Activated naive CD8-positive, alpha-beta T cell (primary cell): ENCODE data around the gene SLC35A2.

ENCODE experiments used
- H3K27ac Mint-ChIP-seq: one replicate; pipeline ENCODE4 v1.8.0; 2021; ENCODE audit warnings: mixed read lengths
- H3K27me3 Mint-ChIP-seq: one replicate; pipeline ENCODE4 v1.8.0; 2021; ENCODE audit warnings: mixed read lengths
- H3K36me3 Mint-ChIP-seq: one replicate; pipeline ENCODE4 v1.8.0; 2021; ENCODE audit warnings: mixed read lengths
- H3K4me1 Mint-ChIP-seq: one replicate; pipeline ENCODE4 v1.8.0; 2021; ENCODE audit warnings: low read depth, mixed read lengths
- H3K4me3 Mint-ChIP-seq: one replicate; pipeline ENCODE4 v1.8.0; 2021; ENCODE audit warnings: mild to moderate bottlenecking, mixed read lengths
- H3K9me3 Mint-ChIP-seq: one replicate; pipeline ENCODE4 v1.8.0; 2021; ENCODE audit warnings: low read depth, mixed read lengths

The SLC35A2 gene

DNA sequence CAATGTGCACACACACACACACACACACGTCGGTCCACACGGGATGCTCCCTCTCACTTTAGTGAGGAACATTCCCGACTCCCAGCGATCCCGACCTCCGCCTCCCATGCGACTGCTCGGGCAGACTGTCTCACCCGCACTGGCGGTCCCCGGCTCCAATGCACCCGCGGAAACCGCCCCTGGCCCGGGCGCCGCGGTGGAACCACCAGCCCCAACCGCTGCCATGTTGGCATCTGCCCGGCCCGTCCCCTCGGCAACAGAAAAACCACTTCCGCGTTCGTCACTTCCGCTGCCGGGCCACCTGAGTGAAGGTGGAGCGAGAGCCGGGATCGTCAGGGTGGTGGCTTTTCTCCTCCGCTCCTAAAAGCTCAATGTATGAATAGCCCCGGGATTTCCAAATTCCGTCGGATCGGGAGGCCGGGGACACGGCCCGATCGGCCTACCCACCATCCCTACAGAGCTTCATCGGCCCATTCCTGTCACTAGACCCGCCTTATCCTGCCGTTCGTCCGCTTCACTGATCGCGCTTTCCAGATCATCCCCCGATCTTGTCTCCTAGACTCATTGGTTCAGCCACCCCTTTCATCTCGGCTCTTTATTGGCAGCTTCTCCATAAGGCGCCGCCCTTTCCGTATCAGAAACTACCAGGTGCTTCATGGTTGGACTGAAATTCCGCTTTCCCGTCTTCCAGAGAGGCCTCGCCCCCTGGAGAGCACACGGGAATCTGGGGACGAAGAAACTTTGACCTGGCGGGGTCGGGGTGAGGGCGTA is at the start of gene SLC35A2:
Gene SLC35A2, minus strand, starts transcription at position 235 of the 771 bp plus-strand sequence. Its CDS starts 10 bp downstream, at position 225.
- Mint-ChIP-seq H3K36me3 (no peaks in the 10 kb centered on the region), H3K27ac (peak within 1 kb of the TSS; percentile 93), H3K27me3 (no peaks in the 10 kb centered on the region), H3K4me1 (peaks cover 45% of the 10 kb centered on the region), H3K9me3 (no peaks in the 10 kb centered on the region), H3K4me3 (peak within 1 kb of the TSS; percentile 95)

- Mint-ChIP-seq H3K27me3 (no peaks in the 10 kb centered on the region), H3K36me3 (no peaks in the 10 kb centered on the region), H3K9me3 (no peaks in the 10 kb centered on the region), H3K27ac (peak overlapping the region; percentile 87), H3K4me3 (peak overlapping the region; percentile 70), H3K4me1 (peaks cover 25% of the 10 kb centered on the region)
These were observed 48.8 kb upstream of the SLC35A2 start for GRCh38 chrX:48960291-48960690.

DNA sequence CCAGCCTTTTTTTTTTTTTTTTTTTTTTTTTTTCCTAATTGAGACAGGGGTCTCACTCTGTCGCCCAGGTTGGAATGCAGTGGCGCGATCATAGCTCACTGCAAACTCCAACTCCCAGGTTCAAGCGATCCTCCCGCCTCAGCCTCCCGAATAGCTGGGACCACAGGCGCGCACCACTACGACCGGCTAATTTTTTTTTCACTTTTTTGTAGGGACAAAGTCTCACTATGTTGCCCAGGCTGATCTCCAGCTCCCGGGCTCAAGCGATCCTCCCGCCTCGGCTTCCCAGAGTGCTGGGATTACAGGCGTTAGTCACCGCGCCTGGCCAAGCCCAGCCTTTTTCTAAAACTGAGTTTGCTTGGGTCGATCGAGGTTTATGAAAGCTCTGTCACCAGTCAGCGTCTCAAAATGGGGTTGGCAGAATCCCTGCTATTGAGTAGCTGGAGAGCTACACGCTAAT is 47.2 kb upstream of the SLC35A2 start:
- no peaks in the 10 kb centered on the region for H3K9me3 Mint-ChIP-seq
- no peaks in the 10 kb centered on the region for H3K27me3 Mint-ChIP-seq
- no peaks in the 10 kb centered on the region for H3K36me3 Mint-ChIP-seq
- H3K4me1 Mint-ChIP-seq, result peaks cover 38% of the 10 kb centered on the region
- peak overlapping the region; percentile 100 for H3K27ac Mint-ChIP-seq
- H3K4me3 Mint-ChIP-seq, result peak overlapping the region; percentile 98

DNA sequence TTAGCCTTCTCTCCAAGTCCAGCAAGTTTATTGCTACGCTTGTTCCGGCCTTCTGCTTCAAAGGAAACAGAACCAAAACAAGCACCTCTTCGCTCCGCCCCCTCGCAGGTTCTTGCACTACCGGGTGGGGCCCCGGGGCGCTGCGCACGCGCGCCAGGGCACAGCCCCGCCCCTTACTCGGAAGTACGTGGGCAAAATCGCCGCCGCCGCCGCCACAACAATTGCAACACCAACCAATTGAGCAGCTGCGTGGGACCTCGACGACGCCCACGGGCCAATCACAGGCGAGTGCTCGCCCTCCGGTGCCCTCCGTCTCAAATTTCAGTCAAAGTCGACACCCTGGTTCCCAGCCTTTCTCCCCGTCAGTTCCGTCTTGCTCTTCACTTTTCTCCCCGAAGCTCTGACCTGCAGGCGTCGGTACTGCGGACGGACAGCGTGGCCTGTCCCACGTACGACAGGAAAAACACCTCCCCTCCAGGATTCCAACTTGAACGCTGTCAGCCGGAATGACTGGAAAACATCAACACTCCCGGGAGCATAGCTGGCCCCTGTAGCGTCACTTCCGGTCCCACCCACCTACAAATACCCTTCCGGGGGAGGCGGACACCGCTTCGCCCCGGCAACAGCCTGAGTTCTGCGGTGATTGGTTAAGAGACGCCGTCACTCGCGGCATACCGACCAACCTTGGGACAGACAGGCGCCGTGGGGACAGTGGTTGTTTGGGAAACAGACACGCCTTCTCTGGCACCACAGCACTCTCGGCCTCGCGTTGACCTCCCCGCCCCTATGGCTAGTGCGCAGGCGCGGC is 46.6 kb upstream of the SLC35A2 start:
- Mint-ChIP-seq H3K36me3 (no peaks in the 10 kb centered on the region), H3K27ac (peak overlapping the region; percentile 100), H3K4me1 (peaks cover 44% of the 10 kb centered on the region), H3K27me3 (no peaks in the 10 kb centered on the region), H3K9me3 (no peaks in the 10 kb centered on the region), H3K4me3 (peak overlapping the region; percentile 98)

GRCh38 chrX:48957477-48957826 is 46.0 kb upstream of the SLC35A2 start, which contains the start of gene OTUD5:
Gene OTUD5 (minus strand): TSS chrX:48957607. CDS start chrX:48957570, 37 bp downstream.
- H3K4me3 Mint-ChIP-seq, result peak within 1 kb of the TSS; percentile 98
- no peaks in the 10 kb centered on the region for H3K27me3 Mint-ChIP-seq
- no peaks in the 10 kb centered on the region for H3K9me3 Mint-ChIP-seq
- H3K4me1 Mint-ChIP-seq, result peaks cover 49% of the 10 kb centered on the region
- peak within 1 kb of the TSS; percentile 100 for H3K27ac Mint-ChIP-seq
- H3K36me3 Mint-ChIP-seq, result no peaks in the 10 kb centered on the region

- Mint-ChIP-seq H3K27ac (peak overlapping the region; percentile 86), H3K4me1 (peaks cover 55% of the 10 kb centered on the region), H3K4me3 (peak overlapping the region; percentile 87), H3K36me3 (no peaks in the 10 kb centered on the region), H3K9me3 (no peaks in the 10 kb centered on the region), H3K27me3 (no peaks in the 10 kb centered on the region)
These were observed 45.4 kb upstream of the SLC35A2 start for GRCh38 chrX:48956728-48957414.

- Mint-ChIP-seq H3K9me3 (no peaks in the 10 kb centered on the region), H3K4me1 (peaks cover 43% of the 10 kb centered on the region), H3K27ac (no peak overlapping the region), H3K27me3 (no peaks in the 10 kb centered on the region), H3K4me3 (no peak overlapping the region), H3K36me3 (no peaks in the 10 kb centered on the region)
These were observed 37.1 kb upstream of the SLC35A2 start for GRCh38 chrX:48948589-48948988.

DNA sequence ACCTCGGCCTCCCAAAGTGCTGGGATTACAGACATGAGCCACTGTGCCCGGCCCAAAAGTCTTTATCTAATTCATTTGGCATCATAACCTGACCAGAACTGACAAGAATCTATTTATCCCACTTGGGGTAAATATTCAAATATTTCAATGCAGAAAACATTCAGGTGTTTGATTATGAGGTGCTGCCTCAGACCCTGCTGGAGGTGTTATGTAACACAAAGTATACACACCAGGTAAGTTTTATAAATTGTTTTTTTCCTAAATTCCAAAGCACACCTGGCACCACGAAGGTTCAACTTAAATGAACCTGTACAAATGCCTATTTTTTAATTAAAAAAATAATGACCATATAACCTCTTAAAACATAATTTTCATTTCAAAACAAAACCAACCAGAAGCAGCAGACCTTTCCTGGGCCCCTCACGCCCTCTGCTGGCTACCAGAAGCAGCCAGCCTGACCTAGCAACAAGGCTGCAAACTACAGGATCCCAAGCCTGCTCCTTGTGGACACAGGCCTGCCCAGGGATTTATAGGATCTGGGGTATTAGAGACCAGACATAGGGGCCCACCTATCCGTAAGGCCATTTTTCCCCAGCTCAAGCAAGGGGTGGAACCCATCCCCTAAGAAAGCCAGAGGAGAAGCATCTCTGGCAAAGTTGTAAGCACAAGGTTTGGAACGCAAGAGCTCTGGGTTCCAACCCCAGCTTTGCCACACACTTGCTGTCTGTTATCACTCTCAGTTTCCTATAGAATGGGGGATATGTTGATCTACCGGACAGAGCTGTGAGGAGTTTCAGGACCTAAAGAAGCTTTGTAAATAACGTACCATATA is 34.3 kb upstream of the SLC35A2 start:
- no peak overlapping the region for H3K4me3 Mint-ChIP-seq
- peaks cover 7% of the 10 kb centered on the region for H3K36me3 Mint-ChIP-seq
- H3K9me3 Mint-ChIP-seq, result no peaks in the 10 kb centered on the region
- peaks cover 49% of the 10 kb centered on the region for H3K4me1 Mint-ChIP-seq
- peak overlapping the region; percentile 58 for H3K27ac Mint-ChIP-seq
- no peaks in the 10 kb centered on the region for H3K27me3 Mint-ChIP-seq

DNA sequence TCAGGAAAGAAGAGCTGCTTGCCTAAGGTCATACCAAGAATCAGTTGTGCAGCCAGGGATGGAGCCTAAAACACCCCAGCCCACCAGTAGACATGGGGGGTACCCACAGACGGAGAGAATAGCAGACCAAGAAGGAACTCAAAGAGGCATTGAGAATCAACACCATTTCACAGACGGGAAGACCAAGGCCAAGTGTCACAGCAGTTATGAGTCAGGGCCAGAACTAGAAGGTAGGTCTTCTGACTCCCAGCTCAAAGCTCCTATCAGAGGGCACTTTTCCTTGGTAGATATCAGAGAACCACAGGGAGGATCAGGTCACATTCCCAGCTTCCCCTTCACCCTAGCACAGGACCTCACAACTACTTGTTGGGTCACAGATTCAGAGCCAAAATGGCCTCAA is 31.4 kb upstream of the SLC35A2 start:
- H3K9me3 Mint-ChIP-seq, result no peaks in the 10 kb centered on the region
- peaks cover 7% of the 10 kb centered on the region for H3K36me3 Mint-ChIP-seq
- H3K27ac Mint-ChIP-seq, result peak overlapping the region; percentile 93
- peak overlapping the region; percentile 59 for H3K4me3 Mint-ChIP-seq
- H3K27me3 Mint-ChIP-seq, result no peaks in the 10 kb centered on the region
- H3K4me1 Mint-ChIP-seq, result peaks cover 72% of the 10 kb centered on the region

DNA sequence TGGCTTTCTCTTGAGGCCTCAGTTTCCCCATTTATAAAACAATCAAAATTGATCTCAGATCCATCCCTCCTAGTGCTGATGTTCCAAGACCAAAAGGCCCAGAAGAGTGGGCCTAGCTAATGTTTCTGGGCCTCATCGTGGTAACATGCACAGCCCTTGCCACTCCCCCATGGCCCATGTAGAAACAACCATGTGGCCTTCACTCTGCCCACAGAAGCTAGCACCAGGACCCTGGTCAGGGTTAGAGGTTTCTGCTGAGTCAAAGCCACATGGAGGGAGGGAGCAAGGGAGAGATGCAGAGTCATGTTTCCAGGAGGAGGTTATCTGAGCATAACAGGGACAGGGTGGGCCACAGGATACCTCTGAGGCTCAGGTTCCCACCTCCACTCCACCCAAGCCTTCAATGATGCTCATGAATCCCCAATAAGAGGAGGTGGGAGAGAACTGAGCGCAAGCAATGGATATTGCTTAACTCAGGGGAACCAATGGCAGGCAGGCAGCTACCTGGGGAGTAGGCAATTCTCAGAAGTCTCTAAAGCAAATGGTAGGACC is 29.0 kb upstream of the SLC35A2 start:
- Mint-ChIP-seq H3K27ac (peak overlapping the region; percentile 98), H3K27me3 (no peaks in the 10 kb centered on the region), H3K4me3 (peak overlapping the region; percentile 87), H3K4me1 (peaks cover 80% of the 10 kb centered on the region), H3K36me3 (peaks cover 7% of the 10 kb centered on the region), H3K9me3 (no peaks in the 10 kb centered on the region)

- Mint-ChIP-seq H3K4me1 (peaks cover 88% of the 10 kb centered on the region), H3K9me3 (no peaks in the 10 kb centered on the region), H3K4me3 (peak overlapping the region; percentile 87), H3K27ac (peak overlapping the region; percentile 98), H3K36me3 (peaks cover 10% of the 10 kb centered on the region), H3K27me3 (no peaks in the 10 kb centered on the region)
These were observed 28.2 kb upstream of the SLC35A2 start for GRCh38 chrX:48939524-48940228.

DNA sequence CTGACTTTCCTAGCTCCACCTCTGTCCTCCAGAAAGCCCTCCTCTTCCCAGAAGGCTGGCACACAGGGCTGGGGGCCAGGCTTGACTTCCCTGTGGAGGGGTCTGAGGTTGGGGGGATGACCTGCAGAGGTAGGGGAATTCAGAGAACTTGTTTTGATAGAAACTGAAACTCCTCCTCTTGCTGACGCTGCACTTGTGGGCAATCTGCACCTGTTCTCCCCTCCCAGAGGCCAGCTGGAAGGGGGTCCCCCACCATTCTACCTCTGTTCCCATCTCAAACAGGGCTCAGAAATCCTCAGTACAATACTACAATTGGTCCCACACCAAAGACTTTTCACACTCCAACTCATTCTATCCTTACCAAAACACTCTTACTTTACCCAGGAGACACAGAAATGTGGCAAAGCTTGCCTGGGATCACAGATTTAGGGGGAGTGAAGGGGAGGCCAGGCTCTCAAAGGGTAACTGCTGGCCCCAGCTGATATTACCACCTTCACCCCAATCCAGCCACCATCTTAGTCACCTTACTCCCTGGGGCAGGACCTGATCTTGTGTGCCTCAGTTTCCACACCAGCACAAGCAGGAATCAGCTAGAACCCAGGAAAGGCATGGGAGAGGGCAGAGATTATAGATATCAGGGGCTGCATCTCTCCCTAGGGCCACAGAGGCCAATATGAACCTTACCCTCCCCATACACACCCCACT is 27.4 kb upstream of the SLC35A2 start:
- Mint-ChIP-seq H3K9me3 (no peaks in the 10 kb centered on the region), H3K4me3 (peak overlapping the region; percentile 87), H3K36me3 (peaks cover 14% of the 10 kb centered on the region), H3K4me1 (peaks cover 89% of the 10 kb centered on the region), H3K27me3 (no peaks in the 10 kb centered on the region), H3K27ac (peak overlapping the region; percentile 98)
